GM12874 (cell line): Measurements from ENCODE around the gene JOSD1.

ENCODE experiments used
- CTCF ChIP-seq: IDR thresholded peaks from 2 replicates; pipeline ENCODE4 v1.5.1; 2011; ENCODE audit warnings: low read depth, mild to moderate bottlenecking, control low read depth, low read length, moderate library complexity; ENCODE audit not compliant: insufficient read depth

JOSD1 gene

GRCh38 chr22:38731703-38732161 is 31.0 kb upstream of the JOSD1 start:
- TF ChIP-seq CTCF: no peak

DNA sequence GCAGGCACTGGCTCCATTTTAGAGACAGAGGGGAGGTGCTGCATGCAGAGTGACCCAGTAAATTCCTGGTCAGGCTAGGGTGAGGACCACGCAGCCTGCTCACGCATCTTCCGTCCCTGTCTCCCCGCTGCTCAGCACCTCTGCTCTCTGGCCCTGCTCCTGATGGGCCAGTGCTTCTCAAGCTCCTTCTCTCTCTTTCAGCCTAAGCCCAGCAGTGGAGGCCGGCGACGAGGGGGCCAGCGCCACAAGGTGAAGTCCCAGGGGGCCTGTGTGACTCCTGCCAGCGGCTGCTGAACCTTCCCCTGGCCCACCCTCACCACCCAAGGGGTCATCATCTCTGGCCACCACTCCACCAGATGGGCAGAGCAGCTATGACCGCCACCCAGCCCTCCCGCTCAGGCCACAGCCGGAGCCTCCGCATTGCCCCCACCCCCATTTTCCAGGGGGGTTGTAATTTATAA is 29.7 kb upstream of the JOSD1 start:
- no peak for TF ChIP-seq CTCF

DNA sequence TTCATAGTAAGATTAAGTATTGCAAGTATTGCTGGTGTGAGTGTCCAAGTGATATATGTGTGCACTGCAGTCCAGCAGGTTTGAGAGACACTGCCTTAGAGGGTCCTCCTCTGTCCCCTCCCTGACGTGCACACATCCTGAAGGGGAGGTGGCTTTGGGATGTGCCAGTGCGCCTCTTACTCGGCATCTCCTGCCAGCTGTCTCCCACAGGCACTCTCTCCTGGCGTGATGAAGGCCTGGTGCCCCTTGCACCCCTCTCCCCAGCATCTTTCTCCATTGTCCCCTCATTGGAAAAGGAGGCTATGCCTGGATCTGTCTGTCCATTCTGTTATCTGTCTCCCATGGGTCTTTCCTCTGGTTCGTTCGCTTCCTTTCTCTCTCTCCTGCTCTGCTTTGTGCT is 29.2 kb upstream of the JOSD1 start:
- TF ChIP-seq CTCF: no peak

- TF ChIP-seq CTCF: no peak
Measured at GRCh38 chr22:38728871-38729796, 28.4 kb upstream of the JOSD1 start.

GRCh38 chr22:38727530-38728451 is 27.0 kb upstream of the JOSD1 start:
- no peak for TF ChIP-seq CTCF

DNA sequence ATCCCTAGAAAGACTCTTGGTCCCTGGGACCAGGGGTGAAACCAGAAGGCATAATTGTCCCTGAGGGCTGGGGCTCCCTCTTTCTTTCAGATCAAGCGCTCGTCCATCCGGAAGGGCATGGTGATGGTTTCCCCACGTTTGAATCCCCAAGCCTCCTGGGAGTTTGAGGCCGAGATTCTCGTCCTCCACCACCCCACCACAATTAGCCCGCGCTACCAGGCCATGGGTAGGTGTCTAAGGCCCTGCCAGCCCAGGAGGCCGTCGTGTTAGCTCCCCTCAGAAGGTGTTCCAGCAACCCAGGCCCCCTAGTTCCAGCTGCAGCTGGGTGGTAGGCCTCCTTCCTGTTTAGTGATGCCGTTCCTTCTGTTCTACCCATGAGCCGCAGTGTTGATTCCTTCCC is 26.4 kb upstream of the JOSD1 start:
- TF ChIP-seq CTCF: no peak
